Activated naive CD8-positive, alpha-beta T cell treated with anti-CD3 and anti-CD28 coated beads, Interleukin-2, amount 10 ng/mL, durations not matched to agents 7 days and 5 days (primary cell): ENCODE measurements around the gene CAMSAP1. TPM values are rescaled to one million over a fixed set of nuclear protein-coding genes. Genes with fewer than 3 reads are reported as not detected.

ENCODE experiments used
- ATAC-seq: fragments of 150-1000 bp; cut with Tn5 transposase; one replicate; pipeline ENCODE4 v1.10.0; 2021; ENCODE audit warnings: low read depth, moderate library complexity
- POLR2A ChIA-PET: fragments of 350-600 bp; sonication (Branson Sonifier 250); formaldehyde crosslinking; loops from one replicate; lab custom pipeline; 2021; ENCODE audit warnings: antibody characterized with exemption; lab: Charles Lee
- DNase-seq: peaks from one replicate; pipeline ENCODE4 v3.0.0; 2021
- H3K27ac Mint-ChIP-seq: one replicate; pipeline ENCODE4 v1.8.0; 2022; ENCODE audit warnings: mild to moderate bottlenecking, mixed read lengths
- H3K27me3 Mint-ChIP-seq: one replicate; pipeline ENCODE4 v1.8.0; 2022; ENCODE audit warnings: mild to moderate bottlenecking, moderate library complexity, mixed read lengths
- H3K36me3 Mint-ChIP-seq: one replicate; pipeline ENCODE4 v1.8.0; 2021; ENCODE audit warnings: mild to moderate bottlenecking, mixed read lengths
- H3K4me1 Mint-ChIP-seq: one replicate; pipeline ENCODE4 v1.8.0; 2021; ENCODE audit warnings: mixed read lengths
- H3K4me3 Mint-ChIP-seq: one replicate; pipeline ENCODE4 v1.8.0; 2022; ENCODE audit warnings: mild to moderate bottlenecking, moderate library complexity, mixed read lengths
- H3K9me3 Mint-ChIP-seq: one replicate; pipeline ENCODE4 v1.8.0; 2021; ENCODE audit warnings: mixed read lengths
- total RNA-seq, 2 experiments: library from RNA; stranded (reverse); gene quantifications; one replicate each; pipeline ENCODE4 v1.2.3, GENCODE V29; 2021

The CAMSAP1 gene
- total RNA-seq, 2 experiments from 2014 or later: 32.5 to 35.4 TPM

- Mint-ChIP-seq H3K4me3 (no peak overlapping the region), H3K4me1 (peaks cover 1% of the 10 kb centered on the region), H3K36me3 (peaks cover 6% of the 10 kb centered on the region), H3K9me3 (no peaks in the 10 kb centered on the region), H3K27me3 (no peaks in the 10 kb centered on the region), H3K27ac (no peak overlapping the region)
- no peak for DNase-seq
- POLR2A ChIA-PET: no interaction called here
- ATAC-seq: no peak
Measured at GRCh38 chr9:135858491-135859185, 48.7 kb downstream of the CAMSAP1 start.

GRCh38 chr9:135857843-135858242 lies 49.5 kb downstream of the CAMSAP1 start:
- POLR2A ChIA-PET: no interaction called here
- Mint-ChIP-seq H3K4me1 (peaks cover 1% of the 10 kb centered on the region), H3K36me3 (peaks cover 6% of the 10 kb centered on the region), H3K27ac (no peak overlapping the region), H3K27me3 (no peaks in the 10 kb centered on the region), H3K4me3 (no peak overlapping the region), H3K9me3 (no peaks in the 10 kb centered on the region)
- ATAC-seq (no peak), DNase-seq (no peak)

- POLR2A ChIA-PET: no interaction called here
- H3K4me1 Mint-ChIP-seq: peaks cover 1% of the 10 kb centered on the region
- H3K36me3 Mint-ChIP-seq: peaks cover 6% of the 10 kb centered on the region
- DNase-seq: no peak
- no peak for ATAC-seq
- no peaks in the 10 kb centered on the region for H3K27me3 Mint-ChIP-seq
- no peak overlapping the region for H3K27ac Mint-ChIP-seq
- no peaks in the 10 kb centered on the region for H3K9me3 Mint-ChIP-seq
- no peak overlapping the region for H3K4me3 Mint-ChIP-seq
Measured at GRCh38 chr9:135857371-135857786, 50.0 kb downstream of the CAMSAP1 start.

GRCh38 chr9:135851748-135852147 lies 55.6 kb downstream of the CAMSAP1 start:
- Mint-ChIP-seq H3K9me3 (peaks cover under 1% of the 10 kb centered on the region), H3K4me1 (no peaks in the 10 kb centered on the region), H3K36me3 (peaks cover 3% of the 10 kb centered on the region), H3K4me3 (no peak overlapping the region), H3K27ac (no peak overlapping the region), H3K27me3 (no peaks in the 10 kb centered on the region)
- no peak for ATAC-seq
- POLR2A ChIA-PET: no interaction called here
- DNase-seq: no peak

- no peak overlapping the region for H3K4me3 Mint-ChIP-seq
- H3K27ac Mint-ChIP-seq: no peak overlapping the region
- POLR2A ChIA-PET: no interaction called here
- ATAC-seq (no peak), DNase-seq (no peak)
- H3K9me3 Mint-ChIP-seq: peaks cover 4% of the 10 kb centered on the region
- no peaks in the 10 kb centered on the region for H3K27me3 Mint-ChIP-seq
- H3K36me3 Mint-ChIP-seq: peaks cover 12% of the 10 kb centered on the region
- H3K4me1 Mint-ChIP-seq: no peaks in the 10 kb centered on the region
Measured at GRCh38 chr9:135850737-135851136, 56.6 kb downstream of the CAMSAP1 start.

GRCh38 chr9:135849181-135849580 lies 58.2 kb downstream of the CAMSAP1 start:
- Mint-ChIP-seq H3K4me3 (no peak overlapping the region), H3K27ac (no peak overlapping the region), H3K27me3 (no peaks in the 10 kb centered on the region), H3K36me3 (peaks cover 28% of the 10 kb centered on the region), H3K4me1 (no peaks in the 10 kb centered on the region), H3K9me3 (peaks cover 10% of the 10 kb centered on the region)
- DNase-seq (no peak), ATAC-seq (no peak)
- POLR2A ChIA-PET: interaction anchor here (0.6 kb wide), 1 partner anchor 319 kb away, joined by 5 read pairs; no protein-coding TSS in a partner anchor

- Mint-ChIP-seq H3K36me3 (peaks cover 32% of the 10 kb centered on the region), H3K9me3 (peaks cover 14% of the 10 kb centered on the region), H3K4me3 (no peak overlapping the region), H3K4me1 (no peaks in the 10 kb centered on the region), H3K27me3 (no peaks in the 10 kb centered on the region), H3K27ac (no peak overlapping the region)
- POLR2A ChIA-PET: no interaction called here
- ATAC-seq (no peak), DNase-seq (no peak)
Measured at GRCh38 chr9:135848341-135849047, 58.9 kb downstream of the CAMSAP1 start.

- POLR2A ChIA-PET: no interaction called here
- Mint-ChIP-seq H3K4me3 (no peak overlapping the region), H3K36me3 (peaks cover 34% of the 10 kb centered on the region), H3K27me3 (no peaks in the 10 kb centered on the region), H3K27ac (no peak overlapping the region), H3K4me1 (no peaks in the 10 kb centered on the region), H3K9me3 (peaks cover 14% of the 10 kb centered on the region)
- ATAC-seq: no peak
- no peak for DNase-seq
Measured at GRCh38 chr9:135847833-135848232, 59.5 kb downstream of the CAMSAP1 start.

GRCh38 chr9:135840539-135840938 lies 66.8 kb downstream of the CAMSAP1 start:
- Mint-ChIP-seq H3K4me3 (no peak overlapping the region), H3K27me3 (no peaks in the 10 kb centered on the region), H3K36me3 (peaks cover 23% of the 10 kb centered on the region), H3K9me3 (peaks cover 10% of the 10 kb centered on the region), H3K27ac (no peak overlapping the region), H3K4me1 (peaks cover 2% of the 10 kb centered on the region)
- POLR2A ChIA-PET: no interaction called here
- ATAC-seq (no peak), DNase-seq (no peak)

- ATAC-seq (no peak), DNase-seq (no peak)
- H3K4me3 Mint-ChIP-seq: no peak overlapping the region
- H3K36me3 Mint-ChIP-seq: peaks cover 19% of the 10 kb centered on the region
- H3K9me3 Mint-ChIP-seq: peaks cover 10% of the 10 kb centered on the region
- H3K27ac Mint-ChIP-seq: no peak overlapping the region
- no peaks in the 10 kb centered on the region for H3K27me3 Mint-ChIP-seq
- POLR2A ChIA-PET: no interaction called here
- peaks cover 2% of the 10 kb centered on the region for H3K4me1 Mint-ChIP-seq
Measured at GRCh38 chr9:135840107-135840506, 67.2 kb downstream of the CAMSAP1 start.

GRCh38 chr9:135839516-135839915 lies 67.8 kb downstream of the CAMSAP1 start:
- Mint-ChIP-seq H3K27me3 (no peaks in the 10 kb centered on the region), H3K4me1 (peaks cover 2% of the 10 kb centered on the region), H3K36me3 (peaks cover 13% of the 10 kb centered on the region), H3K9me3 (peaks cover 6% of the 10 kb centered on the region), H3K4me3 (no peak overlapping the region), H3K27ac (no peak overlapping the region)
- ATAC-seq (no peak), DNase-seq (no peak)
- POLR2A ChIA-PET: no interaction called here

GRCh38 chr9:135835131-135835530 lies 72.2 kb downstream of the CAMSAP1 start:
- H3K27ac Mint-ChIP-seq: no peak overlapping the region
- POLR2A ChIA-PET: no interaction called here

GRCh38 chr9:135833864-135834263 lies 73.5 kb downstream of the CAMSAP1 start:
- H3K27ac Mint-ChIP-seq: no peak overlapping the region
- peaks cover 14% of the 10 kb centered on the region for H3K36me3 Mint-ChIP-seq
- peaks cover 1% of the 10 kb centered on the region for H3K4me1 Mint-ChIP-seq
- H3K27me3 Mint-ChIP-seq: no peaks in the 10 kb centered on the region
- peaks cover 1% of the 10 kb centered on the region for H3K9me3 Mint-ChIP-seq
- ATAC-seq: no peak
- no peak for DNase-seq
- POLR2A ChIA-PET: no interaction called here
- H3K4me3 Mint-ChIP-seq: no peak overlapping the region

More at GRCh38 chr9:135835131-135835530, 72.2 kb downstream of the CAMSAP1 start:
- Mint-ChIP-seq H3K4me1 (no peaks in the 10 kb centered on the region), H3K36me3 (peaks cover 11% of the 10 kb centered on the region), H3K27me3 (no peaks in the 10 kb centered on the region), H3K4me3 (no peak overlapping the region), H3K9me3 (no peaks in the 10 kb centered on the region)
- DNase-seq: no peak
- no peak for ATAC-seq

- POLR2A ChIA-PET: no interaction called here
- Mint-ChIP-seq H3K9me3 (peaks cover 5% of the 10 kb centered on the region), H3K4me1 (peaks cover 1% of the 10 kb centered on the region), H3K4me3 (no peak overlapping the region), H3K27me3 (no peaks in the 10 kb centered on the region), H3K36me3 (peaks cover 20% of the 10 kb centered on the region), H3K27ac (no peak overlapping the region)
- no peak for DNase-seq
- ATAC-seq: no peak
Measured at GRCh38 chr9:135830496-135830895, 76.8 kb downstream of the CAMSAP1 start.
